Muscle of leg (tissue), 9 donors: ENCODE measurements around the gene TMC5. TPM values are rescaled to one million over a fixed set of nuclear protein-coding genes. Genes with fewer than 3 reads are reported as not detected.

ENCODE experiments used
- polyA plus RNA-seq, 8 donors: library from polyadenylated mRNA; unstranded; fragments of 120-200 nt; gene quantifications; one replicate each; pipeline versions ENCODE4 v1.2.1 to v1.2.3, GENCODE V29; 2013; ENCODE audit warnings: inconsistent platforms in 1 of 8, low replicate concordance in 1 of 8; ENCODE audit not compliant: insufficient read length in 8 of 8, insufficient read depth in 1 of 8
- total RNA-seq: library from RNA; stranded (reverse); fragments of 120-200 nt; gene quantifications from one replicate; pipeline ENCODE4 v1.2.4, GENCODE V29; 2013

The TMC5 gene
- total and polyA plus RNA-seq, 9 donors: 0.04 to 4.2 (median 0.29) TPM; not detected in 1

Other genes with a start within 250 kb of the TMC5 start
- 3.1 TPM for gene SYT17, start 249.6 kb upstream of the TMC5 start, total RNA-seq
- gene SYT17, start 249.6 kb upstream of the TMC5 start, polyA plus RNA-seq: 1 to 10 TPM; 3.7 to 7.1 (median 5.1) TPM
- not detected for gene CLEC19A, start 132.2 kb upstream of the TMC5 start, total RNA-seq
- under 1 TPM in 5 of 8 donors, not detected in 3; 0.08 to 0.19 (median 0.13) TPM for gene CLEC19A, start 132.2 kb upstream of the TMC5 start, polyA plus RNA-seq
- gene GDE1, start 104.2 kb downstream of the TMC5 start, total RNA-seq: 39.4 TPM
- 10 to 100 TPM; 49.4 to 56.0 (median 50.9) TPM for gene GDE1, start 104.2 kb downstream of the TMC5 start, polyA plus RNA-seq
- gene CCP110, start 106.1 kb downstream of the TMC5 start, total RNA-seq: 11.3 TPM
- gene CCP110, start 106.1 kb downstream of the TMC5 start, polyA plus RNA-seq: 10 to 100 TPM; 10.8 to 22.5 (median 15.5) TPM
- gene VPS35L, start 137.8 kb downstream of the TMC5 start, total RNA-seq: 23.6 TPM
- gene VPS35L, start 137.8 kb downstream of the TMC5 start, polyA plus RNA-seq: 10 to 100 TPM; 30.4 to 39.8 (median 34.3) TPM